Right atrium auricular region (tissue), 2 donors: ENCODE measurements around the gene DUT. TPM values are rescaled to one million over a fixed set of nuclear protein-coding genes. Genes with fewer than 3 reads are reported as not detected.

Source experiments
- DNase-seq: peaks from one replicate; pipeline ENCODE4 v3.0.0-alpha.2; 2019; ENCODE audit warnings: low spot score
- H3K27ac ChIP-seq, 2 donors: fragments of 200-600 bp; sonication (generic); 1 replicate in 1 of 2; 2 replicates in 1 of 2; pipeline ENCODE4 v1.5.1; 2016 to 2019
- H3K27me3 ChIP-seq, 2 donors: fragments of 200-600 bp; sonication (generic); one replicate each; pipeline versions ENCODE4 v1.5.1 to v1.6.0; 2017 to 2019
- H3K36me3 ChIP-seq: fragments of 200-600 bp; sonication (generic); one replicate; pipeline ENCODE4 v1.5.1; 2016
- H3K4me1 ChIP-seq, 2 donors: fragments of 200-600 bp; sonication (generic); one replicate each; pipeline versions ENCODE4 v1.5.1 to v1.6.0; 2017 to 2019
- H3K4me3 ChIP-seq, 2 donors: fragments of 200-600 bp; sonication (generic); 1 replicate in 1 of 2; 2 replicates in 1 of 2; pipeline ENCODE4 v1.5.1; 2017 to 2019; ENCODE audit warnings: mild to moderate bottlenecking in 1 of 2, moderate library complexity in 1 of 2
- H3K9me3 ChIP-seq, 2 donors: fragments of 200-600 bp; sonication (generic); one replicate each; pipeline ENCODE4 v1.5.1; 2019
- CTCF ChIP-seq, 2 donors: fragments of 200-600 bp; sonication (generic); IDR thresholded peaks; one replicate each; pipeline ENCODE4 v1.5.1; 2019; ENCODE audit warnings: antibody characterized with exemption in 2 of 2
- total RNA-seq, 2 donors: library from RNA; depleted of rRNA; stranded (reverse); fragments of >200 nt; gene quantifications; one replicate each; pipeline ENCODE4 v1.1.0, GENCODE V29; 2016

DUT gene
- total RNA-seq, 2 donors from 2014 or later = 64.5 to 109 TPM

- DNase-seq = no peak
- H3K27ac ChIP-seq = peak overlapping the region; percentile 68 to 73
- no peak for TF ChIP-seq CTCF (IDR thresholded peaks at IDR 0.05)
- no peaks in the 10 kb centered on the region for H3K9me3 ChIP-seq
- H3K4me3 ChIP-seq = no peak overlapping the region
- no peaks in the 10 kb centered on the region for H3K27me3 ChIP-seq
- peaks cover 0 to 53% of the 10 kb centered on the region in 2 donors for H3K4me1 ChIP-seq
- no peaks in the 10 kb centered on the region for H3K36me3 ChIP-seq
Measured at GRCh38 chr15:48391950-48392349, 60.7 kb downstream of the DUT start.

DNA sequence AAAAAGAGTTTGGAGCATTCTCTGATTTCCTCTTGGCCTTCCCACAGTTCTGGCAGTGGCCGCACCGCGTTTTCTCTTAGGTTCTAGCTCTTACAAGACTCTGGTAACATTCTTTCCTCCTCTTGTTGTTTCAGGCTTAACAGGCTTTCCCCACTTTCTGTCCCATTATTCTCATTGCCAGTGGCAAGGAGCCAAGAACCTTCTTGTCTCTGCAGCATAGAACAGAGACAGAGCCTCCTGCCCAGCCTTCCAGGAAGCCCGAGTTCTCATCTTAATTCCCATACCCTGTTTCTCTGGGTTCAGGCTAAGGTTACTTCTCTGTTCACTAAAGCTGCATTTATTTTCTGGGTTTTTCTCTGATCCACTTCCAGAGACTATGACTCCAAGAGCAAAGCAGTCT lies 61.1 kb downstream of the DUT start:
- H3K9me3 ChIP-seq = no peaks in the 10 kb centered on the region
- peak overlapping the region; percentile 68 to 73 for H3K27ac ChIP-seq
- H3K27me3 ChIP-seq = no peaks in the 10 kb centered on the region
- DNase-seq = peak; percentile 82
- no peaks in the 10 kb centered on the region for H3K36me3 ChIP-seq
- TF ChIP-seq CTCF (IDR thresholded peaks at IDR 0.05) = no peak
- H3K4me1 ChIP-seq = peaks cover 0 to 53% of the 10 kb centered on the region in 2 donors
- H3K4me3 ChIP-seq = no peak overlapping the region

Other genes with a start within 250 kb of the DUT start
- not detected for gene SLC24A5, start 210.4 kb upstream of the DUT start, total RNA-seq
- 10 to 100 TPM in 1 of 2 donors, 1 to 10 TPM in 1; 7.5 to 11.1 TPM for gene MYEF2, start 153.1 kb upstream of the DUT start, total RNA-seq
- not detected for gene CTXN2, start 139.8 kb upstream of the DUT start, total RNA-seq
- gene SLC12A1, start 125.1 kb upstream of the DUT start, total RNA-seq = not detected